Hematopoietic multipotent progenitor cell treated with erythropoietin and hydrocortisone succinate and interleukin-3 and kit ligand, for 4 days (in vitro differentiated cells): Measurements from ENCODE around the gene SH3GLB1.
A peak's percentile ranks its signal among the peaks of the same experiment; 100 is the strongest.

Experiments
- DNase-seq: peaks from one replicate; pipeline ENCODE4 v3.0.0-alpha.2; 2015

SH3GLB1 gene

GRCh38 chr1:86739648-86740509 is 35.5 kb downstream of the SH3GLB1 start:
- peak; percentile 10 for DNase-seq

- peak; percentile 75 for DNase-seq
These were observed 37.7 kb downstream of the SH3GLB1 start for GRCh38 chr1:86741947-86742572.

- DNase-seq: no peak
These were observed 42.9 kb downstream of the SH3GLB1 start for GRCh38 chr1:86747304-86747703.

- no peak for DNase-seq
These were observed 44.4 kb downstream of the SH3GLB1 start for GRCh38 chr1:86748622-86749373.

GRCh38 chr1:86750076-86750475 is 45.7 kb downstream of the SH3GLB1 start:
- no peak for DNase-seq

GRCh38 chr1:86750530-86750929 is 46.2 kb downstream of the SH3GLB1 start:
- no peak for DNase-seq

GRCh38 chr1:86751923-86752322 is 47.5 kb downstream of the SH3GLB1 start:
- DNase-seq: no peak

GRCh38 chr1:86753700-86754099 is 49.3 kb downstream of the SH3GLB1 start:
- peak; percentile 51 for DNase-seq

- no peak for DNase-seq
These were observed 50.0 kb downstream of the SH3GLB1 start for GRCh38 chr1:86754265-86754974.

GRCh38 chr1:86756062-86756406 is 51.7 kb downstream of the SH3GLB1 start:
- no peak for DNase-seq

- DNase-seq: peak; percentile 59
These were observed 53.1 kb downstream of the SH3GLB1 start for GRCh38 chr1:86757272-86757984.

GRCh38 chr1:86758570-86758969 is 54.2 kb downstream of the SH3GLB1 start:
- no peak for DNase-seq

GRCh38 chr1:86760199-86760598 is 55.8 kb downstream of the SH3GLB1 start:
- DNase-seq: no peak

GRCh38 chr1:86762336-86762735 is 58.0 kb downstream of the SH3GLB1 start:
- no peak for DNase-seq

GRCh38 chr1:86764523-86764922 is 60.1 kb downstream of the SH3GLB1 start:
- DNase-seq: no peak

GRCh38 chr1:86765073-86765472 is 60.7 kb downstream of the SH3GLB1 start:
- peak; percentile 95 for DNase-seq

GRCh38 chr1:86765674-86766073 is 61.3 kb downstream of the SH3GLB1 start:
- no peak for DNase-seq

GRCh38 chr1:86768554-86768953 is 64.2 kb downstream of the SH3GLB1 start:
- DNase-seq: no peak

GRCh38 chr1:86769065-86769464 is 64.7 kb downstream of the SH3GLB1 start:
- no peak for DNase-seq

GRCh38 chr1:86773341-86774288 is 69.2 kb downstream of the SH3GLB1 start:
- DNase-seq: no peak
